ENCODE data around the gene FARP2.
"Not testable (repeated sequence)": the region's sequence is repeated elsewhere in the genome, so short reads cannot be mapped to it uniquely, and the experiment has no call there.

Gene FARP2

DNA sequence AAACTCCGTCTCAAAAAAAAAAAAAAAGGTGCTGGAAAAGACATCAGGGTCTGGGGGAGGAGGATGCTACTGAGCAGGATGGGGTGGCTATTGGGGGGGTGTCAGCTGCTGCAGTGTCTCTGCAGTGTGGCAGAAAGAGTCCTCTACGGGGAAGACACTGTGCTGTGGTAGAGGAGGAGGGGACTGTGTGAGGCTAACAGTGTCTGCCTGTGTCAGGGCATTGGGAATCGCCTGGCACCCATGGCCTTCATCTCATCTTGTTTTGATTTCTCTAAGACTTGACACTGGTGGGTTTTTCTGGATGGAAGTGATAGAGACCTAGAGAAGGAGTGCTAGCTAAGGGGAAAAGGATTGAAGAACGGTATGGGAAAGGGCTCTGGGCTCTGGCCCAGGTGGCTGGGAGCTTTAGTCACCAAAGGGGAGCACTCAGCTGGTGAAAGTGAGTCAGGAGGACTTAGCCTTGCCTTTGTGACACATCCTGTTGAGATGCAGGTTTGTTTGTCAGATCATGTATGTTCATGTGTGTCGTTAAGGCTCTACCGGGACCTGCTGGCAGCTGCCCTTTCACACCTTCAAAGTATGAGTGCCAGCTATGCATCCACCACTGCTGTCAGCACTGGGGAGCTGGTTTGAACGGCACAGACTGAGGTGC lies 58.0 kb downstream of the FARP2 start:
- no peak for DNase-seq

DNA sequence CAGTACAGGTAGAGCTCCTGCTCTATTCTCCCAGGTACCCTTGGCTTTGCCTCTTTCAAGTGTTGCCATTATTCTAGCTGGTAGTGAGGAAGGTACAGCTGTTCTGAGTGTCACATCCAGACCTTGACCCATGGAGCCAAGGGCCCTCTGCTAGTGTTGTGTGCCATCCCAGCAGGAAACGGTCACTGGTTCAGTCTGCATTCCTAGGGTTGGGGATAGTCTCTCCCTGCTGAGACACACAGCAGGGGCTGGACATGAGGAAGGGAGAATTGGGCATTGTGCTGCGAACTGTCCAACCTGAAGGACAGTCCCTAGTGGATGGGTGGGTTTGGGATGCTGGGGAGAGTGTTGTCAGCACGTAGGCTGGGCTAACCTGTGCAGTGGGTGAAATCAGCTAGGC lies 59.1 kb downstream of the FARP2 start:
- DNase-seq, result no peak

DNA sequence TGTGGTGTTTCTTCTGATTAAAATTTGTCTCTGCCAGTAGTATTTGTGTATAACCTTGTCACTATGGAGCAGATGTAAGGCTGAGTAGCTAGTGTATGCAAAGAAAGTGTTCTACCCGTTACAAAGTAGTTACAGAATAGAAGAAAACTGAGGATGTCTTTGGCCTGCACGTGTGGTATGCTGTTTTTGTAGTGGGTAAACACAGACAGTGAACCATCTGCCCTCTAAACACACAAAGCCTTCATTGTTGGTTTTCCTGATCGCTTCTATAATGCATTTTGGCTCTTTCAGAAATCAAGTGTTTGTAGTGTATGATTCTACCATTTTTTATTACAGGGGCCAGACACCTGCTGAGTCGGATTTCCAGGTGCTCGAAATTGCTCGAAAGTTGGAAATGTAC lies 61.5 kb downstream of the FARP2 start:
- DNase-seq, result no peak

GRCh38 chr2:241421330-241421729 lies 65.2 kb downstream of the FARP2 start:
- DNase-seq, result no peak

- DNase-seq, result not testable (repeated sequence)
Measured at GRCh38 chr2:241421942-241422341, 65.9 kb downstream of the FARP2 start.

DNA sequence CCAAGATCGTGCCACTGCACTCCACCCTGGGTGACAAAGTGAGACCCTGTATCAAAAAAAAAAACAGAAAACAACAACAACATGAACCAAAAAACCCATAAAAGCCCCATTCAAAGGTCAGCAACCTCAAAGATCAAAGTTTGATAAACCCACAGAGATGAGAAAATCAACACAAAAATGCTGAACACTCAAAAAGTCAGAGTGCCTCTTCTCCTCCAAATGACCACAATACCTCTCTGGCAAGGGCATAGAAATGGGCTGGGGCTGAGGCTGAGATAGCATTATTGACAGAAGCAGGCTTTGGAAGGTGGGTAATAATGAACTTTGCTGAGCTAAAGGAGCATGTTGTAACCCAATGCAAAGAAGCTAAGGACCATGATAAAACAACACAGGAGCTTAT lies 66.3 kb downstream of the FARP2 start:
- DNase-seq, result no peak

- not testable (repeated sequence) for DNase-seq
Measured at GRCh38 chr2:241423489-241423888, 67.4 kb downstream of the FARP2 start.

DNA sequence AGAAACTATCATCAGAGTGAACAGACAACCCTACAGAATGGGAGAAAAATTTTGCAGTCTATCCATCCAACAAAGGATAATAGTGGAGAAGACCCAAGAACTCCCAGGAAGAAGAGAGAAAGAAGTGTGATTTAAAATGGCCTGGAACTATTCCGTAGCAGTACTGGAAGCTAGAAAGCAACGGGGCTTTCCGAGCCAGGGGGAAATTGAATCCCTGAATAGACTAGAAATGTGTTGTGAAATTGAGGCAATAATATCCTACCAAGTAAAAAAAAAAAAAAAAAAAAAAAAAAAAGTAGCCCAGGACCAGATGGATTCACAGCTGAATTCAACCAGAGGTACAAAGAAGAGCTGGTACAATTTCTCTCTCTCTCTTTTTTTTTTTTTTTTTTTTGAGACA lies 69.3 kb downstream of the FARP2 start:
- DNase-seq, result no peak

- no peak for DNase-seq
Measured at GRCh38 chr2:241430178-241430577, 74.1 kb downstream of the FARP2 start.

GRCh38 chr2:241432824-241433448 lies 76.9 kb downstream of the FARP2 start:
- no peak for DNase-seq

- DNase-seq, result no peak
Measured at GRCh38 chr2:241437179-241437578, 81.1 kb downstream of the FARP2 start.

- no peak for DNase-seq
Measured at GRCh38 chr2:241441492-241441891, 85.4 kb downstream of the FARP2 start.

DNA sequence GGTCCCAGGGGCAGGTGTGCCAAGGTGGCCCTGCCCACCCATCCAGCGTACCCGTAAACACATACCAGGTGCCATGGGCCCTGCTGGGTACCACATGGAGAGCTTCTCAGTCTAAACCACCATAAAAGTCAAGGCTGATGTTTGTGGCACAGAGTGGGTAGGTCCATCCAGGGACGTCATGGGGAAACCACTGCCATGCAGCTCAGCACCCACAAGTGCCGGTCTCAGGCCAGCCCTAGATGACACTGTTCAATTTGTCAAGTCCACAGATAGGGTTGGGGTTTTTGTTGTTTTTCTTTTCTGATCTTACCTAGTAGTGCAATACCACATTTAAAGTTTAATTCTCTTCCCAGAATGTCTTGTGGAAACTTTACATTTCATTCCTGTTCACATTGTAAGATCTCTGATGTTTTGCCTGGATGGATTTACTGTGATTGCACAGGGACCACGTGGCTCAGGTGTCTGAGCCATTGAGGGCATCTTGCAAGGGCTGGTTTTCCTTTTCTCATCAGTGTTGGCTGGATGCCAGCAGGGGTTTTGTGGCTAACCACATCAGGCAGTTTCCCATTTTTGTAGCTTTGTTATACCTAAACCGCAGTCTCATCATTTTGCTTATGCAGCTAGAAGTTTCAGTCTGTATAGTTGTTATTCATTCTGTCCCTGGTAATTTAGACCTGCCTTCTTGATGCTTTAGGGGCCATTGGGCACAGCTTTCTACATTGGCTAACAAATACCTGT lies 87.6 kb downstream of the FARP2 start:
- peak; percentile 91 for DNase-seq

- no peak for DNase-seq
Measured at GRCh38 chr2:241445426-241445825, 89.3 kb downstream of the FARP2 start.

- not testable (repeated sequence) for DNase-seq
Measured at GRCh38 chr2:241450092-241450491, 94.0 kb downstream of the FARP2 start.

DNA sequence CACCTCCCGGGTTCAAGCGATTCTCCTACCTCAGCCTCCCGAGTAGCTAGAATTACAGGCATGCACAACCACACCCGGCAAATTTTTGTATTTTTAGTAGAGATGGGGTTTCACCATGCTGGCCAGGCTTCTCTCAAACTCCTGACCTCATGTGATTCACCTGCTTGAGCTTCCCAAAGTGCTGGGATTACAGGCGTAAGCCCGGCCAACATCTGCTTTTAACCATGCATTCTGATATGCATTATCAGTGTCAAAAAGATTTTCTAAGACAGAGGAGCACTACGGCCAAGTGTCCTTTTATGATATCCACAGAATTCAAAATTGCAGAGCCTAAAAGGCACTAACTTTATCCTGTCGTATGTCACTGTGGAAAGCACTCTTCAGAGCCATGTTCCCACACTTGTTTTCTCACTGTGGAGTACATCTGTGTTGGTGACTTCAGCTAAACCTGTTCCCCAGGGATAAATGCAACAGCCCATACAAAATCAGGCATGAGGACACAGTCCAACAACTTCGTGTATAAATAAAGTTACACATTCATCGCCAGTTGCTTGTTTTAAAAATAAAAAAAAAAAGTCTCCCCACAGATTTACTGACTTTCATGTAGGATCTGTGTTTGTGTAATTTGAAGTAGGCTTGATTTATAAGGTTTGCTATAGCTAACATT lies 95.9 kb downstream of the FARP2 start:
- DNase-seq, result no peak

- not testable (repeated sequence) for DNase-seq
Measured at GRCh38 chr2:241453919-241454318, 97.8 kb downstream of the FARP2 start.

DNA sequence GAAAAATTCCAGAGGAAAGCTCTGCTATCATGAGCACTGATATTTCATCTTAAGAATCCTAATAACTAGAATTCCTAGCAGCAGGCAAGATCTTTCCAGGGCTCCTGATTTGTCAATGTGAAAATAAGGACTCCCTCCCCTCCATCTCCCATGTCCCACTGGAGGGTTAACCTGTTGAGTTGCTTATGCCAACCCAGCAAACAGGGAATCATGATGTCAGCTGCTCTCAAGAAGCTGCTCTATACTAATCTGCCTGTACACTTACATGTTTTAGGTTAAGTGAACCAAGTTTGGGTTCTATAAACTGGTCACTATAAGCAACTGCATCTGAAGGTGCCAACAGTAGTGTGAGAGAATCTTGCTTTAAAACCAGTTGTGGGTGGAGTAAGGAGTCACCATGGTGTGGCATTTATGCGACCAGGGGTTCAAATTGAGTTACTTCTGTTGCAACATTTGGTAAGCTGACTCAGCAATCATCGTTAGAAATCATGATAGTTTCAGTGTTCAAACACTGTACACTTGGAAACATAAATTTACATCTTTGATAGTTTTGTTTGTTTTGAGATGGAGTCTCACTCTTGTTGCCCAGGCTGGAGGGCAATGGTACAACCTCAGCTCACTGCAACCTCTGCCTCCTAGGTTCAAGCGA lies 98.9 kb downstream of the FARP2 start:
- no peak for DNase-seq

GRCh38 chr2:241456546-241456945 lies 100.5 kb downstream of the FARP2 start:
- DNase-seq, result no peak

- no peak for DNase-seq
Measured at GRCh38 chr2:241458687-241459086, 102.6 kb downstream of the FARP2 start.

DNA sequence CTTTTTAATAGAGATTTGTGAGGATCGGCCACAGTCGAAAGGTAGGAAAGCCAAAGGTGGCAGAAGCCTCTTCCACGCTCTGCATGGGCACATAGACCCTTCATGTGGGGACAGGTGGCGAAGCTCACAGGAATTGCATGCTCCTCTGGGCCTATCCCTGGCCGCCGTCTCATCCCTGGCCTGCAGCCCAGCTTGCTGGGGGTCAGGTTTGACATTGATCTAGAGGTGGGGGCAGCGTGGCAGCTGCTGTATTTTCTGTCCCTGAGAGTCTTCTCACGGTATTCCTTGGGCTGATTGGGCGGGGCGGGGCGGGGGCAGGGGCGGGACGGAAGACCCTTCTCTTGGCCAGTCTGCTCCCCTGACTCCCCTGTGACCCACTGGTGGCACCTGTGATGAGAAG lies 103.4 kb downstream of the FARP2 start:
- no peak for DNase-seq

DNA sequence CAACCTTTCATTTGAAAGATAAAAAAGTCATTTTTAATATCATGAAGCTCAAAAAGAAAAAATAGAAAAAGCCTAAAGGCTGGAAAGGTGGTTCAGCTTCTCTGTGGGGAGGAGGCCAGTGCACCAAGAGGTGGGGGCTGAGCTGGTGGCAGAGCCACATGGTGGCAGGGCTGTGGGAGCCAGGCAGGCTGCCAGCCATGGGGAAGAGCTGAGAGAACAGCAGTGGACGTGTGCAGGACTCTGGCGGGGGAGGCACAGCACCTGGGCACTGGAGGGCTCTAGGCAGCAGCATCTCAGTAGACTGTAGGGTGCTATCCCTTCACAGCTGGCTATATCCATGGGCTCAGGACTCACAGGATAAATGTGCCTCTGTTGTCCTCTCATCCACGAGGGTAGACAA lies 104.5 kb downstream of the FARP2 start:
- DNase-seq, result no peak

Measured in activated CD8-positive, alpha-beta memory T cell treated with anti-CD3 and anti-CD28 coated beads, Interleukin-2, amount 50 U/mL, for 4 hours (primary cell).